Esophagus (tissue), 2 donors: ENCODE data around the gene AXIN1. TPM values are rescaled to one million over a fixed set of nuclear protein-coding genes. Genes with fewer than 3 reads are reported as not detected.

Source experiments
- H3K27ac ChIP-seq, 2 donors: one replicate each; pipeline ENCODE4 v1.5.1; 2013; ENCODE audit warnings: low read depth in 2 of 2, mild to moderate bottlenecking in 2 of 2, inconsistent platforms in 1 of 2, low read length in 1 of 2, moderate library complexity in 1 of 2
- H3K27me3 ChIP-seq, 2 donors: one replicate each; pipeline ENCODE4 v1.6.1; 2013; ENCODE audit warnings: low read length in 2 of 2, control low read depth in 1 of 2, mild to moderate bottlenecking in 1 of 2; ENCODE audit not compliant: insufficient read depth in 2 of 2, control insufficient read depth in 1 of 2
- H3K36me3 ChIP-seq, 2 donors: one replicate each; pipeline ENCODE4 v1.6.1; 2013; ENCODE audit warnings: low read length in 1 of 2; ENCODE audit not compliant: control insufficient read depth in 2 of 2, insufficient read depth in 2 of 2
- H3K4me1 ChIP-seq, 2 donors: one replicate each; pipeline ENCODE4 v1.6.1; 2013; ENCODE audit warnings: low read length in 1 of 2; ENCODE audit not compliant: control insufficient read depth in 2 of 2, insufficient read depth in 2 of 2
- H3K4me3 ChIP-seq, 2 donors: one replicate each; pipeline ENCODE4 v1.5.1; 2013; ENCODE audit warnings: low read length in 2 of 2, mild to moderate bottlenecking in 2 of 2, low read depth in 1 of 2, moderate library complexity in 1 of 2
- H3K9me3 ChIP-seq, 2 donors: one replicate each; pipeline ENCODE4 v1.6.1; 2013; ENCODE audit warnings: mild to moderate bottlenecking in 2 of 2, low read depth in 1 of 2, low read length in 1 of 2, moderate library complexity in 1 of 2; ENCODE audit not compliant: control insufficient read depth in 2 of 2, insufficient read depth in 1 of 2
- WGBS, 2 donors: extraction: QIAGEN DNeasy Blood & Tissue Kit; methylation state at CpG; one replicate each; pipeline ENCODE4 v1.1.7; 2013; 5-methylcytosine and 5-hydroxymethylcytosine counted together
- polyA plus RNA-seq, 2 donors: library from polyadenylated mRNA; stranded (reverse); fragments of 200-250 nt; gene quantifications; one replicate each; pipeline ENCODE4 v1.2.3, GENCODE V29; 2013
- donor health status: healthy with polysubstance abuse.
- donor health status: Bipolar disorder and iron deficiency.

AXIN1 gene
- polyA plus RNA-seq, 2 donors = 11.9 to 16.7 TPM

- H3K4me3 ChIP-seq = no peak overlapping the region
- H3K9me3 ChIP-seq = no peaks in the 10 kb centered on the region
- peaks cover 6 to 46% of the 10 kb centered on the region in 2 donors for H3K36me3 ChIP-seq
- 96 to 98% methylated on average over 14 of the region's 14 CpGs for whole genome bisulfite sequencing, 2 donors
- H3K4me1 ChIP-seq = no peaks in the 10 kb centered on the region
- no peak overlapping the region for H3K27ac ChIP-seq
- no peaks in the 10 kb centered on the region for H3K27me3 ChIP-seq
Measured at GRCh38 chr16:296276-296675, 56.2 kb downstream of the AXIN1 start.

DNA sequence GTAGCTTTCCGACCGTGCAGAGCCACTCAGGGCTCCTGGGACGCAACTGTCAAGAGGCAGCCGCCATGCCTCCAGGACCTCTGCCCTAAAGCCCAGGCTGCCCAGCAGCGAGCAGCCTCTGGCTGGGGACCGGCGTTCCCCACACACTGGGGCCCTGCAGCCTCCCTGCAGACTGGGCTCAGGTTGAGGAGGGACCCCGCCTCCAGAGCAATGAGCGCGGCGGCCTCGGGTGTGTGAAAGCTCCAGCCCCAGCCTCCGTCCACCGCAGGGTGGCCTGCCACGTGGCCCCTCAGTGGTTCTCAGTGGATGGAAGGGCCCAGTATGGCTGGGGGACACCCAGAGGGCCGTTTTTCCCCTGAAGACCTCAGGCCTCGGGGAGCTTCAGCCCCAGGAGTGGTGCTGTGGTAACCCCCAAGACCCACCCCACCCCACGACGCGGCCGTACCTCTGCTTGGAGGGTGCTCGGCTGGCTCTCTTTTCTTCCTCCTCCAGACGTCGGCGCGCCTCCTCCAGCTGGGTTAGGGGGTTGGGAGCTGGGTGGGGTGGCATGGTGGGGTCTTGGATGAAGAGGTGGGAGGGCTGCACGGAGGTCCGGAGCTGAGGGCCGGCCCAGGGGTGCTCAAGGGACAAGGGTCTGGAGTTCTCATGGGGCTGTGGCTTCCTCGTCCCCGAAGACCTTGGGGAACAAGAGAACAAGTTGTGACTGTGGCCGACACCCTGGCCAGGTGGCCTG is 59.3 kb downstream of the AXIN1 start:
- no peaks in the 10 kb centered on the region for H3K27me3 ChIP-seq
- no peak overlapping the region for H3K27ac ChIP-seq
- H3K4me1 ChIP-seq = no peaks in the 10 kb centered on the region
- 92 to 94% methylated on average over 25 to 32 of the region's 32 CpGs for WGBS, 2 donors
- H3K4me3 ChIP-seq = no peak overlapping the region
- peaks cover 15 to 75% of the 10 kb centered on the region in 2 donors for H3K36me3 ChIP-seq
- H3K9me3 ChIP-seq = no peaks in the 10 kb centered on the region

DNA sequence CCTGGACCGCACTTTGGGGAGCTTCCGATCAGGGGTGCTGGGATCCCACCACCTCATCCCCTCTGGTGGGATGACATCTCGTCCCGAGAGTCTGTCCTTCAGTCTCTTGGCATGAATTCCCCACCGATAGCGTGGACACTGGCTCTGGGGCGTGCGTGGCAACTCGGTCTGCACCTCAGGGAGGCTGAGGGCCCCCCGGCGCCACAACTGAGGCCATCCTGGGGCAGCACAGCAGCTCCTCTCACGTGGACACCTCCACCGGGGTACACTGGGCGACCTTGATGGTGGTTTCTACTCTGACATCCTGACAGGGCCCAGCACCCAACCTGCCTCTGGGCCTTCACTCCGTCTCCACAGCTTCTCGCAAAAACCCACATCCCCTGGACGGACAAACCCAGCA is 61.0 kb downstream of the AXIN1 start:
- Histone ChIP-seq H3K4me1 (no peaks in the 10 kb centered on the region), H3K4me3 (no peak overlapping the region), H3K27me3 (no peaks in the 10 kb centered on the region), H3K9me3 (no peaks in the 10 kb centered on the region), H3K36me3 (peaks cover 17 to 71% of the 10 kb centered on the region in 2 donors), H3K27ac (no peak overlapping the region)
- WGBS, 2 donors = 91 to 95% methylated on average over 17 of the region's 17 CpGs

- H3K36me3 ChIP-seq = peaks cover 17 to 68% of the 10 kb centered on the region in 2 donors
- H3K4me1 ChIP-seq = no peaks in the 10 kb centered on the region
- no peak overlapping the region for H3K4me3 ChIP-seq
- 92 to 94% methylated on average over 50 of the region's 50 CpGs for WGBS, 2 donors
- H3K27me3 ChIP-seq = no peaks in the 10 kb centered on the region
- H3K9me3 ChIP-seq = no peaks in the 10 kb centered on the region
- H3K27ac ChIP-seq = no peak overlapping the region
Measured at GRCh38 chr16:290681-291405, 61.7 kb downstream of the AXIN1 start.

DNA sequence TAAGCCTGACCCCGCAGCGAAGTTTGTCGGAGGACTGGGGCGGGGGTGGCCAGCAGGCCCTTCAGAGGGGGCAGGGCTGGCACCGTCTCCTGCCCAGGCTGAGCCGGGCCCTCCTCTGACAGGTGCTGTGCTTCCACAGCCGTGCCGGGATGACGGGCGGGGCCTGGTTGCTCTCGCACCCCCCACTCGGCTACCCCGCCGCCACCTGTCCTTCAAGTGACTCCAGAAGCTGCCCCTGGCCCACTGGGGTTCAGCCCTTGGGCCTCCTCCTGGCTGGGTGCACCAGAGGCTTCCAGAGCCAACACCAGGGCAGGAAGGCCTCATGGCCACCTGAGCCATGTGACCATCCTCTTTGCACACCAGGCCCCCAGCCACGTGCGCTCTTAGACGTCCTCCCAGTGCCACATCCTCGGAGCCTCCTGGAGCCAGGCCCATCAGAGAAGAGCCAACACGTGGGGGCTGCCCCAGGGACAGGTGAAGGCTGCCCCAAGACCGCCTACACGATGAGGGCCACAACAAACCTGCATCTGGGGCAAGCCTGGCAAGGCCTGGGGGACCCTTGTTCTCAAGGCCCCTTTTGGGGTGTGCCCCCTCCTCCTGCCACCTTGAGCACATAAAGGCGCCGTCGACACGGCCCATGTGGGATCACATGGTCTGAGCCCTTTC is 62.4 kb downstream of the AXIN1 start:
- Histone ChIP-seq H3K27ac (no peak overlapping the region), H3K9me3 (no peaks in the 10 kb centered on the region), H3K4me3 (no peak overlapping the region), H3K4me1 (no peaks in the 10 kb centered on the region), H3K27me3 (no peaks in the 10 kb centered on the region), H3K36me3 (peaks cover 17 to 68% of the 10 kb centered on the region in 2 donors)
- 84 to 89% methylated on average over 25 of the region's 25 CpGs for WGBS, 2 donors

- no peaks in the 10 kb centered on the region for H3K9me3 ChIP-seq
- H3K27me3 ChIP-seq = no peaks in the 10 kb centered on the region
- H3K4me3 ChIP-seq = no peak overlapping the region
- H3K36me3 ChIP-seq = peaks cover 17 to 68% of the 10 kb centered on the region in 2 donors
- no peak overlapping the region for H3K27ac ChIP-seq
- no peaks in the 10 kb centered on the region for H3K4me1 ChIP-seq
- 87 to 92% methylated on average over 22 of the region's 22 CpGs for WGBS, 2 donors
Measured at GRCh38 chr16:289395-289997, 63.0 kb downstream of the AXIN1 start.

DNA sequence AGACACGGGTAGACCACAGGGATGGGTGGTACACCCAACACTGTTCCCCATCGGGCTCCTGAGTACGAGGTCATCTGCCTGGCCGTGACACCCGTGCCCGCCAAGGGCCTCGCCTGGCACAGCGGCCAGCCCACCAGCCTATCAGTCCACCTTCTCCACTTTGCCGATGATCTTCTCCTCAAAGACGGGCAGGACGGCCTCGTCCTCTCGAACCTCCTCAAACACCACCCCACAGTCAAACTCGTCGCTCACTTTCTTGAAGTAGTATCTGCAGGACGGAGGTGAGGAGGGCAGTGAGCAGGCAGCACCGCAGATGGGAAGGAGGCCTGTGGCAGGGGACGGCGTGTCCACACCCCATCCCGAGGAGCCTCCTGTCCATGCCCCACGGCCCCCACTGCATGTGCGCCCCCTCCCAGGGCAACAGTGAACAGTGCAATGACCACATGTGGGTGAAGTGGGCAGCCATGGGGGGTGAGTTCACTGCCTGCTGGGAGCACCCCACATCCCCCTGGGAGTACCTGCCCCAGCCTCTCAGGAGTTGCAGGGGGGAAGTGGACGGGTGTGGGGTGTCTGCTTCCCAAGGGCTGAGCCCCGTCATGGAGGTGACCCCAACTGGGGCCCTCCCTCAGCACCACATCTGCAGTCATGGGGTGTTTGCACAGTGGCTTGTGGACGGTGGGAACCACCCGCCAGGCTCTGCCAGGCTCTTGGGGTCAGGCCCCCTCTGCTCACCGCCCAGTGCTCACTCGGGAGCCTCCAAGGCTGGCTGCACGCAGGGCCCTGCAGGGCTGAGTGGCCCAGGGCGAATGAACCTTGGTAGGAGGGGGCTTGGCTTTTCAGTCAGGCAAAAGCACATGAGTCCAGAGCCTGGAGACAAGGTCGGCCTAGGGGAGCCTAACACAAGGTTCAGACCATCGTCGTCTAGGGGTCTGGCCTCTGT is 64.3 kb downstream of the AXIN1 start:
- Histone ChIP-seq H3K4me3 (no peak overlapping the region), H3K27me3 (no peaks in the 10 kb centered on the region), H3K4me1 (no peaks in the 10 kb centered on the region), H3K27ac (no peak overlapping the region), H3K36me3 (peaks cover 17 to 63% of the 10 kb centered on the region in 2 donors), H3K9me3 (no peaks in the 10 kb centered on the region)
- 86 to 92% methylated on average over 33 of the region's 33 CpGs for WGBS, 2 donors

- H3K4me1 ChIP-seq = no peaks in the 10 kb centered on the region
- H3K36me3 ChIP-seq = peaks cover 12 to 54% of the 10 kb centered on the region in 2 donors
- 63 to 73% methylated on average over 16 of the region's 16 CpGs for WGBS, 2 donors
- no peaks in the 10 kb centered on the region for H3K9me3 ChIP-seq
- H3K27me3 ChIP-seq = no peaks in the 10 kb centered on the region
- H3K27ac ChIP-seq = no peak overlapping the region
- H3K4me3 ChIP-seq = no peak overlapping the region
Measured at GRCh38 chr16:287298-287811, 65.2 kb downstream of the AXIN1 start.
